HG03045 (cell line): ENCODE data around the gene TPRG1.

Experiments
- ATAC-seq: cut with Tn5 transposase; IDR thresholded peaks from one replicate; pipeline ENCODE4 v1.9.1; 2021; ENCODE audit warnings: mild to moderate bottlenecking, moderate library complexity; ENCODE audit not compliant: unreplicated experiment

Gene TPRG1

DNA sequence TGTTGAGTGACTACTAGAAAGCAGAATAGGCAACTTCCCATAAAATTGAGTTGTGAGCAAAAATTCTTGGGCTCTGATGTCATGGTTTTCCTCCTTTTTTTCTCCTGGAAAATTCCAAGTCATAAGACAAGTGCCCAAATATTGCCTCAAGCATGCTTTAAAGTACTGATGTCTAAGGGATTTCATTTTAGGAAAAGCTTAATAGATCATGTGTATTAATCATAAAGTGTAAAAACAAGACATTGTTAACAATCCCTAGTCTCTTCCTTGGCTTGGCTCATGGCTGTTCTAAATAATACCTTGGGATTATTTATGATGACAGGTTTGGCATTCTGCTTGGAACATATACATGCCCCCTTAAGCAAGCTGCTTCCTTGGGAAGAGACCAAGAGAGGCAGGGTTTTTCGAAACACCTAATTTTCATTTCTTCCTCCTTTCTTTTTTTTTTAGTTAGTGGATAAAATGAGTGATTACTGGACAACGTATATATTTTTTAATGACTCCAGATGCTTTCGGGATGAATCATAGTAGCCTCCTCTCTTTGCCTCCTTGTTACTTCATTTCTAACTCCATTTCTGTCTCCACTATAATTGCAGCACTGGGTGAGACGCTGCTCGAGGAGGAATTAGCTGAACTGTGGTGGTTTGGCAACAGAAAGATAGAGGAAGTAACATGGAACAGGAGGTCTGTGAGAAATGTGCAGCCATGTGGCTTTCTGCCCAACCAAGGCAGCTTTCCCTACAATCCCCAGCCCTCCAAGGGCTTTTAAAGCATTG is 104.9 kb downstream of the TPRG1 start:
- ATAC-seq = no peak

DNA sequence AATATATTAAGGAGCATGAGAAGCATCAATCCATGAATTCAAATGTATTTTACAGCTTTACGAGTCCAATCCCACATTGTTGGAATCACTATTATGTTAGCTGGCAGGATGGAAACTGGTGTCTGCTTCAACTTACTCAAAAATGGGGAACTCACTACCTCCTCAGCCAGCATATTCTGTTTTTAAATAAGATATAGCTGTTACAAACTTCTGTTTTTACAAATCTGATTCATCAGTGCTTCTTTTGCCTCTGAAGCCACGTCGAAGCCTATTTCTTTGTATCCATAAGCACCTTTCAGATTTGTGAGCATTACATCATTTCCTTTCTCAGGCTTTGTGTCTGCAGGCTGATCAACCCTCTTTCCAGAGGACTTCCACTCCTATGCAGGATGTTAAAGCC is 105.9 kb downstream of the TPRG1 start:
- ATAC-seq = no peak

- ATAC-seq = no peak
Measured at GRCh38 chr3:189278221-189278620, 106.5 kb downstream of the TPRG1 start.

GRCh38 chr3:189282189-189282588 is 110.4 kb downstream of the TPRG1 start:
- ATAC-seq = no peak

GRCh38 chr3:189282741-189283140 is 111.0 kb downstream of the TPRG1 start:
- no peak for ATAC-seq

DNA sequence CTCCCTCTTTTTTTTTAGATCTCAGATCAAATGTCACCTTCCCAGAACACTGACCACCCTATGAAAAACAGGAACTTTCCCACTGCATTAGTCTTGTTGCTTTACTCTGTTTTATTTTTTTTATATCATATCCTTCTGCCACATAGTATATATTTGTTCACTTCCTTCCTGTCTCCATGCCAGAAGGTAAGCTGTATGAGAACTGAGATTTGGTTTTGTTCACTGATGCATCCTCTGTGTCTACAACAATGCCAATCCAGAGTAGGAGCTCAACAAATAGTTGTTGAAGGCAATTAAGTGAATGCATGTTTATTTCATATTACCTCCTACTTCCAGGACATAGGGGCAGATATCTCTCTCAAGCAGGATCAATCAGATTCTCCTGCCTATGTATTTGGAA is 114.4 kb downstream of the TPRG1 start:
- no peak for ATAC-seq

DNA sequence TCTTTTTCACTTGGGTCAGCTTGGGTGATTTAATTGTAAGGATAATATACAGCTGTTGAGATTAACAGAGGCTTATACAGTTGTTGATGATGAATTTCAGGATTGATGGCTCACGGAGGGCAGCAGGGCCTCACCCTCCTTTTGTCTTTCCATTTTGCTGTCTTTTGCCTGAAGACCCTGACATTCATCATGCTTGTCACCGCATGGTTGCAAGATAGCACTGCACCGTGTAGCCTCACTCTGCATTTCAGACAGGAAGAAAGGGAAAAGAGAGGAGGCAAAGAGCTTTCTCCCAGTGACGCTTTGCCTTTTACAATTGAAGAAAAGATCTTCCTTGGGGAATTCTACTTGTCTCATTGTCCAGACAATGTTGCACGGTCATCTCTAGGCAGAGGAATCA is 115.1 kb downstream of the TPRG1 start:
- no peak for ATAC-seq

GRCh38 chr3:189288348-189289235 is 116.8 kb downstream of the TPRG1 start:
- ATAC-seq = peak; percentile 97

- no peak for ATAC-seq
Measured at GRCh38 chr3:189289251-189289650, 117.5 kb downstream of the TPRG1 start.

DNA sequence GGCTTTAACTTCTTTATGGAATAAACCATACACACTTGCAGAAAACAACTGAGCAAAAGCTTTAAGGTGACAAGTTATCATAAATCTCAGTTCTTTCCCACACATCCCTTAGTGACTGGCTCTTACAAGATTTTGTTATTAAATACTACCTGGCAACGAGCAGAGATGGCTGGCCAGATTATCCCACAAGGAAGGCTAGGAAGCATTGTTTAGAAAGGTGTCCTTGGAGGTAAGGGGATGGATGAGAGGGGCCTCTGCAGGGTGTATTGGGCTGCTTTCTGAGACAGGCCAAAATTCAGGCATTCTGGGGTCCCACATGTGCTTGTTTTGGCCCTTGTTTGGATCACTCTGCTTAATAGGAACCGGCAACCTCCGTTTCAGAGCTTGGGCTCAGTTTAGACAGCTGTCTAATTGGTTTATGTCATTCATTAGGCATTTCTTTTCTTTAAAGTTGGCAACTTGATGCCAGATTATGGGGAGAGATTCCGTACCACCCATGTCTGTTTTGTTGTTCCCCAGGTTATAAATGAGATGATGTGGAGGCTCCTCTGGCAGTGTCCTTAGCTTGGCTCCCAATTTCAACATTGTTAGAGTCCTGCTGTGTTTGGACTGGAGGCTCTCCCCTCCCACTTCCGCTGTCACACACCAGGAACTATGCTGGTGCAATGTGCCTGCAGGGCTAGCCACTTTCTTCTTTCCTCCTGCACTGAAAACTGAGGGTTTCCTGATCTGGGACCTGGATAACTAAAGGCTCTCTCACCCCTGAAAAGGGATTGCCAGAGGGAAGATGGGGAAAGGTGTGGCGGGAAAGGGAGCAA is 121.1 kb downstream of the TPRG1 start:
- ATAC-seq = no peak

- ATAC-seq = no peak
Measured at GRCh38 chr3:189294649-189295048, 122.9 kb downstream of the TPRG1 start.

GRCh38 chr3:189295089-189295488 is 123.3 kb downstream of the TPRG1 start:
- no peak for ATAC-seq

DNA sequence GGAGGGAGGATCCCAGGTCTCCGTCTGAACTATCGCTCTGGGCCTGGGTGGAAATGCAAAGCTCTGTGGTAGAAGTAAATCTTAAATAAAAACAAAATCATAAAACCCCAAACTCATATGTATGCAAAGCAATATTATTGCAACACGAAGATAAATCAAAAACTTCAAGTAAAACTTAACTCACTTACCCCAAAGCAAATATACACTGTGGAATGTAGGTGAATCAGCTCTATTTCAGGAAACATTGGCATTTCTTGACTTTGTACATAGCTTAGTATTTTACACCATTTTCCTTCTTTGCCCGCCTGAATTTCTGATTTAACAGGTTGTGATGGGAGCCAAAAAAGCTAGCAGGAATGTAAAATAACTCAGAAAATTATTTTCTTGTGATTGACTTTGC is 126.2 kb downstream of the TPRG1 start:
- no peak for ATAC-seq

GRCh38 chr3:189298469-189299375 is 127.0 kb downstream of the TPRG1 start:
- ATAC-seq = no peak

DNA sequence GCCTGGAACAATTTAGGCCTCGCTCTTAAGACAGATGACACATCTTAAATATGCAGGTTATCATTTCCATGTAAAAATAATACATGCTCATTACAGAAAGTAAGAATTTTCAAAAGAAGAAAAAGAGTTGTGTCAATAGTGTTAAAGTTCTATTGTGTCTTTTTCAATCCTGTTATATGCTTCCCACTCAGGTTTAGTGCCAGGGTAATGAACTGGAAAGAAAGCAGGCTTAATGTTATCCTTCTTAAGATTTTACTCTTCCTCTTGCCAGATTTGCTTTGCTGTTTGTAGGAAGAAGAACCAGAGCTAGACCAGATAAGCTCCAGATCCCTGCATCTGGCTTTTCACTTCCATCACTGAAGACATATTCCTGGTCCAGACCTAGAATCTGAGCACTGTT is 128.6 kb downstream of the TPRG1 start:
- ATAC-seq = no peak

GRCh38 chr3:189301479-189301878 is 129.7 kb downstream of the TPRG1 start:
- no peak for ATAC-seq

GRCh38 chr3:189303584-189303983 is 131.8 kb downstream of the TPRG1 start:
- no peak for ATAC-seq

- ATAC-seq = no peak
Measured at GRCh38 chr3:189304465-189305351, 132.9 kb downstream of the TPRG1 start.

- peak; percentile 51 for ATAC-seq
Measured at GRCh38 chr3:189305412-189305811, 133.6 kb downstream of the TPRG1 start.
